A549 (cell line): ENCODE data around the gene KDM3A. TPM values are rescaled to one million over a fixed set of nuclear protein-coding genes. Genes with fewer than 3 reads are reported as not detected.
"Not testable (repeated sequence)": the region's sequence is repeated elsewhere in the genome, so short reads cannot be mapped to it uniquely, and the experiment has no call there.

Experiments used
- ATAC-seq, 2 experiments: fragments of 200-7000 bp in 1 of 2; fragments of >200 bp in 1 of 2; cut with Nextera tagmentation in 1 of 2; cut with Tn5 transposase in 1 of 2; 3 replicates each; pipeline versions ENCODE4 v1.8.0 to v1.9.1; 2018 to 2020; ENCODE audit warnings: mild to moderate bottlenecking in 1 of 2, moderate library complexity in 1 of 2
- CTCF ChIA-PET: fragments of 300-600 bp; sonication (Branson Sonifier 250); formaldehyde crosslinking; extraction: SDS; loops from one replicate; lab custom pipeline; 2021; ENCODE audit warnings: antibody characterized with exemption, inconsistent platforms; lab: Yijun Ruan, JAX
- POLR2A ChIA-PET: fragments of 350-600 bp; formaldehyde crosslinking; extraction: SDS; loops from one replicate; lab custom pipeline; 2021; ENCODE audit warnings: antibody characterized with exemption, inconsistent platforms; lab: Yijun Ruan, JAX
- DNase-seq, 2 experiments: peaks; one replicate each; pipeline versions ENCODE4 v3.0.0 to v3.0.0-alpha.2; 2011 to 2016; ENCODE audit warnings: low read depth in 1 of 2, low spot score in 1 of 2
- FAIRE-seq: peaks from 2 replicates; lab custom pipeline; 2011; peaks lifted over from hg19 to GRCh38; lab: Jason Lieb, UNC
- H3K27ac ChIP-seq, 2 experiments: fragments of >200 bp; sonication (Bioruptor Twin); formaldehyde crosslinking; 3 replicates each; pipeline ENCODE4 v1.5.1; 2016 to 2017
- H3K4me1 ChIP-seq: fragments of >200 bp; sonication (Bioruptor Twin); formaldehyde crosslinking; 3 replicates; pipeline ENCODE4 v1.6.1; 2016
- H3K4me2 ChIP-seq: fragments of >200 bp; sonication (Bioruptor Twin); formaldehyde crosslinking; 3 replicates; pipeline ENCODE4 v1.6.1; 2016
- H3K4me3 ChIP-seq: fragments of >200 bp; sonication (Bioruptor Twin); formaldehyde crosslinking; 3 replicates; pipeline ENCODE4 v1.5.1; 2016
- H3K9me3 ChIP-seq: fragments of >200 bp; sonication (Bioruptor Twin); formaldehyde crosslinking; 3 replicates; pipeline ENCODE4 v1.6.1; 2016
- CHD2 ChIP-seq: fragments of 150-350 bp; IDR thresholded peaks from 2 replicates; pipeline ENCODE4 v1.6.1; 2014; ENCODE audit warnings: low read length; ENCODE audit not compliant: partially characterized antibody
- EHMT2 ChIP-seq: fragments of 200-600 bp; sonication (generic); IDR thresholded peaks from 2 replicates; pipeline ENCODE4 v1.6.1; 2016; ENCODE audit warnings: antibody characterized with exemption, low read depth, mild to moderate bottlenecking, moderate library complexity
- ESRRA ChIP-seq: fragments of 150-350 bp; IDR thresholded peaks from 2 replicates; pipeline ENCODE4 v1.6.1; 2014; ENCODE audit warnings: mild to moderate bottlenecking, low read length, borderline replicate concordance
- FOSB ChIP-seq: fragments of 250-450 bp; sonication (Bioruptor Pico); IDR thresholded peaks from 2 replicates; pipeline ENCODE4 v1.5.0; 2020; ENCODE audit warnings: mild to moderate bottlenecking, moderate library complexity
- GATA3 ChIP-seq: IDR thresholded peaks from 2 replicates; pipeline ENCODE4 v1.6.1; 2012; ENCODE audit warnings: borderline replicate concordance
- HDAC2 ChIP-seq: fragments of 200-600 bp; sonication (generic); IDR thresholded peaks from 2 replicates; pipeline ENCODE4 v1.6.1; 2016
- HEYL ChIP-seq: fragments of 250-450 bp; sonication (Bioruptor Pico); IDR thresholded peaks from 2 replicates; pipeline ENCODE4 v1.8.0; 2021; ENCODE audit warnings: mild to moderate bottlenecking, moderate library complexity
- JUNB ChIP-seq: fragments of >200 bp; sonication (Bioruptor Twin); formaldehyde crosslinking; IDR thresholded peaks from 2 replicates; pipeline ENCODE4 v1.6.1; 2016
- KDM5A ChIP-seq: fragments of 200-600 bp; sonication (generic); IDR thresholded peaks from 2 replicates; pipeline ENCODE4 v1.6.1; 2016; ENCODE audit warnings: antibody characterized with exemption, mild to moderate bottlenecking
- MAZ ChIP-seq: fragments of 150-350 bp; IDR thresholded peaks from 2 replicates; pipeline ENCODE4 v1.6.1; 2014; ENCODE audit warnings: antibody characterized with exemption, low read depth, low read length, borderline replicate concordance
- MYC ChIP-seq: IDR thresholded peaks from 2 replicates; pipeline ENCODE4 v1.6.1; 2012; ENCODE audit warnings: mild to moderate bottlenecking, inconsistent platforms, low read length, improper control_type of control experiment, borderline replicate concordance
- NFE2L2 ChIP-seq: fragments of 150-350 bp; conservative IDR thresholded peaks from 2 replicates; pipeline ENCODE4 v1.6.1; 2014; ENCODE audit warnings: low read length
- NPAS2 ChIP-seq: fragments of 250-450 bp; sonication (Bioruptor Pico); IDR thresholded peaks from 2 replicates; pipeline ENCODE4 v1.8.0; 2022; ENCODE audit warnings: mild to moderate bottlenecking, moderate library complexity, borderline replicate concordance
- NR3C1 ChIP-seq: fragments of >200 bp; sonication (Bioruptor Twin); formaldehyde crosslinking; IDR thresholded peaks from 3 replicates; pipeline ENCODE4 v1.6.1; 2017
- PHF8 ChIP-seq: fragments of 200-600 bp; sonication (generic); IDR thresholded peaks from 2 replicates; pipeline ENCODE4 v1.6.1; 2016; ENCODE audit warnings: low read depth, mild to moderate bottlenecking, antibody characterized with exemption, moderate library complexity, borderline replicate concordance
- POLR2AphosphoS2 ChIP-seq: conservative IDR thresholded peaks from 2 replicates; pipeline ENCODE4 v1.6.1; 2012; ENCODE audit warnings: low read length, improper control_type of control experiment, inconsistent platforms
- RAD21 ChIP-seq, 2 experiments: fragments of >200 bp in 1 of 2; sonication (Bioruptor Twin) in 1 of 2; formaldehyde crosslinking in 1 of 2; IDR thresholded peaks in 1 of 2; conservative IDR thresholded peaks in 1 of 2; 2 replicates in 1 of 2; 3 replicates in 1 of 2; pipeline ENCODE4 v1.6.1; 2012 to 2018; ENCODE audit warnings: inconsistent platforms in 1 of 2
- RFX5 ChIP-seq: fragments of 450-650 bp; IDR thresholded peaks from 2 replicates; pipeline ENCODE4 v1.7.1; 2014; ENCODE audit warnings: antibody characterized with exemption, mild to moderate bottlenecking, moderate library complexity
- RNF2 ChIP-seq: fragments of 200-600 bp; sonication (generic); IDR thresholded peaks from 2 replicates; pipeline ENCODE4 v1.6.1; 2016; ENCODE audit warnings: low read depth, mild to moderate bottlenecking, antibody characterized with exemption, moderate library complexity, borderline replicate concordance
- SREBF2 ChIP-seq: fragments of 450-650 bp; IDR thresholded peaks from 2 replicates; pipeline ENCODE4 v1.6.1; 2014; ENCODE audit warnings: mild to moderate bottlenecking, moderate library complexity
- ZC3H11A ChIP-seq: fragments of 450-650 bp; IDR thresholded peaks from 2 replicates; pipeline ENCODE4 v1.6.1; 2014; ENCODE audit warnings: antibody characterized with exemption, mild to moderate bottlenecking
- ZNF302 ChIP-seq: fragments of 250-450 bp; sonication (Bioruptor Pico); IDR thresholded peaks from 2 replicates; pipeline ENCODE4 v1.9.0; 2021; ENCODE audit warnings: inconsistent platforms, mild to moderate bottlenecking, moderate library complexity
- ZSCAN20 ChIP-seq: fragments of 250-450 bp; sonication (Bioruptor Pico); IDR thresholded peaks from 2 replicates; pipeline ENCODE4 v1.8.0; 2022; ENCODE audit warnings: mild to moderate bottlenecking, moderate library complexity
- WGBS: methylation state at CpG from one replicate; pipeline ENCODE4 v1.1.6; 2017; ENCODE audit errors: missing lambda C conversion rate; 5-methylcytosine and 5-hydroxymethylcytosine counted together
- polyA plus RNA-seq, 4 experiments: library from polyadenylated mRNA; depleted of rRNA in 3 of 4; stranded (reverse); fragments of >200 nt; fragmentation: RNase III in 1 of 4; extraction: RNeasy Plus Mini Kit Qiagen cat#74134 plus additional on column Dnase treatment in 1 of 4; gene quantifications; 2 replicates in 3 of 4; 3 replicates in 1 of 4; pipeline ENCODE4 v1.2.3, GENCODE V29; 2011 to 2017
- TF ChIP-seq, protein P1 (sequence below): fragments of 250-450 bp; sonication (Bioruptor Pico); IDR thresholded peaks from 2 replicates; pipeline ENCODE4 v1.5.0; 2021; ENCODE audit warnings: mild to moderate bottlenecking, moderate library complexity, borderline replicate concordance
- TF ChIP-seq, protein P2 (sequence below): IDR thresholded peaks from 2 replicates; pipeline ENCODE4 v1.6.1; 2012

Gene KDM3A
- polyA plus RNA-seq, 2 of the 4 experiments (the other 2 are of a cell fraction) = 21.2 to 57.0 TPM

DNA sequence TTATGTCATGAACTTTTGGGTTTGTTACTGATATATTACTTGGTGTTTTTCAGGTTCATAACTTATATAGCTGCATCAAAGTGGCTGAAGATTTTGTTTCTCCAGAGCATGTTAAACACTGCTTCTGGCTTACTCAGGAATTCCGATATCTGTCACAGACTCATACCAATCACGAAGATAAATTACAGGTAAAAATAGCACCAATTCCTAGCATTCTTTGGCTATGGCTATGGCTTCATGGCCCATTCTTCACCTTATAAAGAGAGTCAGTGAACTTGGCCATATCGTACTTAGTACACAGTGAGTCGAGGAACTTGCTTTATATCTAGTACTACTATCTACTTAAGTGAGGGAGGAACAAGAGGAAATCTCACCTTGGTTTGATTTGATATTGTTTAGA is 49.9 kb downstream of the KDM3A start:
- no peaks in the 10 kb centered on the region for H3K9me3 ChIP-seq
- H3K4me2 ChIP-seq = no peak overlapping the region
- no peak overlapping the region for H3K27ac ChIP-seq
- FAIRE-seq (no peak), DNase-seq (no peak), ATAC-seq (no peak; a peak in 1 of 6 replicates)
- CTCF ChIA-PET = interaction anchor here (1.1 kb wide), 1 partner anchor 30 kb away, joined by 3 read pairs; no protein-coding TSS in a partner anchor
- H3K4me3 ChIP-seq = no peak overlapping the region
- TF ChIP-seq PHF8 = 0 out of 2 replicates have a peak, but pooled peaks have one; percentile 8
- TF ChIP-seq CHD2 = no peak
- POLR2A ChIA-PET = no interaction called here
- 82% methylated on average over 4 of the region's 4 CpGs for WGBS
- H3K4me1 ChIP-seq = no peaks in the 10 kb centered on the region

DNA sequence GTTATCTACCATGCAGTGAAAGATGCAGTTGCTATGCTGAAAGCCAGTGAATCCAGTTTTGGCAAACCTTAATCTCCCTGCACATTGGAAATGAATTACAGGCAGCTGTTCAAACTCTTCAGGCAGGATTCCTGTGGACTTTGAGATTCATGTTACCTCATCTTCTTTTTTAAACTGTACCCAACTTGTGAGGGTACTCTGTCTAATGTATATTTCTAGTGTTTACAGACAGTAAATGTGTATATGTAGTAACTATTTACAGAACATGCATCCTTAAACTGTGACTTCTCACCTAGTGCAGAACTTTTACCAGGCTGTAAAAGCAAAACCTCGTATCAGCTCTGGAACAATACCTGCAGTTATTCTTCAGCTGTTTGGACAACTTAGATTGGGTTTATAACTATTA is 50.9 kb downstream of the KDM3A start:
- WGBS = 84% methylated on average over 1 of the region's 1 CpG
- DNase-seq (no peak), ATAC-seq (no peak), FAIRE-seq (no peak)
- no peak for TF ChIP-seq ESRRA
- TF ChIP-seq CHD2 = no peak
- TF ChIP-seq NR3C1 = no peak
- no peak for TF ChIP-seq NPAS2 (CRISPR knock-in tag)
- TF ChIP-seq FOSB (CRISPR knock-in tag) = no peak
- TF ChIP-seq, protein P1, sequence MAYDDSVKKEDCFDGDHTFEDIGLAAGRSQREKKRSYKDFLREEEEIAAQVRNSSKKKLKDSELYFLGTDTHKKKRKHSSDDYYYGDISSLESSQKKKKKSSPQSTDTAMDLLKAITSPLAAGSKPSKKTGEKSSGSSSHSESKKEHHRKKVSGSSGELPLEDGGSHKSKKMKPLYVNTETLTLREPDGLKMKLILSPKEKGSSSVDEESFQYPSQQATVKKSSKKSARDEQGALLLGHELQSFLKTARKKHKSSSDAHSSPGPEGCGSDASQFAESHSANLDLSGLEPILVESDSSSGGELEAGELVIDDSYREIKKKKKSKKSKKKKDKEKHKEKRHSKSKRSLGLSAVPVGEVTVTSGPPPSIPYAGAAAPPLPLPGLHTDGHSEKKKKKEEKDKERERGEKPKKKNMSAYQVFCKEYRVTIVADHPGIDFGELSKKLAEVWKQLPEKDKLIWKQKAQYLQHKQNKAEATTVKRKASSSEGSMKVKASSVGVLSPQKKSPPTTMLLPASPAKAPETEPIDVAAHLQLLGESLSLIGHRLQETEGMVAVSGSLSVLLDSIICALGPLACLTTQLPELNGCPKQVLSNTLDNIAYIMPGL (CRISPR knock-in tag) = no peak
- TF ChIP-seq KDM5A = no peak
- TF ChIP-seq ZC3H11A = no peak
- no peak for TF ChIP-seq POLR2AphosphoS2
- no peak for TF ChIP-seq HEYL
- no peak for TF ChIP-seq SREBF2
- TF ChIP-seq RFX5 = no peak
- no peak for TF ChIP-seq ZSCAN20 (CRISPR knock-in tag)
- no peak for TF ChIP-seq HDAC2
- no peak for TF ChIP-seq JUNB
- no peak for TF ChIP-seq MYC
- ChIA-PET POLR2A (no interaction called here), CTCF (no interaction called here)
- no peaks in the 10 kb centered on the region for H3K9me3 ChIP-seq
- H3K4me2 ChIP-seq = no peak overlapping the region
- no peak overlapping the region for H3K4me3 ChIP-seq
- H3K4me1 ChIP-seq = no peaks in the 10 kb centered on the region
- H3K27ac ChIP-seq = no peak overlapping the region

DNA sequence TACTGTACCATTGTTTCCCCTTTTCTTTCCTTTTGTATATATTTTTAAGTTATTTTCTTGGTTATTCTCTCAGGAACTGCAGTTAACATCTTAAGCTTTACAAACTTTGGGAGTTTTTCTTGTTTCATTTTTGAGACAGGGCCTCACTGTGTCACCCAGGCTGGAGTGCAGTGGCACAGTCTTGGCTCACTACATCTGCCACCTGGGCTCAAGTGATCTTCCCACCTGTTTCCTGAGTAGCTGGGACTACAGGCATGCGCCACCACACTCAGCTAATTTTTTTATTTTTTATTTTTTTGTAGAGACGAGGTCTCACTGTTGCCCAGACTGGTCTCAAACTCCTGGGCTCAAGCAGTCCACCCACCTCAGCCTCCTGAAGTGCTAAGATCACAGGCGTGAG is 55.2 kb downstream of the KDM3A start:
- H3K4me2 ChIP-seq, H3K4me3 ChIP-seq, POLR2A ChIA-PET, DNase-seq, FAIRE-seq, H3K4me1 ChIP-seq, H3K27ac ChIP-seq, ATAC-seq: not testable (repeated sequence)
- CTCF ChIA-PET = interaction anchor here (0.6 to 1.2 kb wide), 3 partner anchors 17 to 191 kb away, joined by 3 read pairs; no protein-coding TSS in a partner anchor
- 97% methylated on average over 3 of the region's 3 CpGs for WGBS
- peaks cover 31% of the 10 kb centered on the region for H3K9me3 ChIP-seq

DNA sequence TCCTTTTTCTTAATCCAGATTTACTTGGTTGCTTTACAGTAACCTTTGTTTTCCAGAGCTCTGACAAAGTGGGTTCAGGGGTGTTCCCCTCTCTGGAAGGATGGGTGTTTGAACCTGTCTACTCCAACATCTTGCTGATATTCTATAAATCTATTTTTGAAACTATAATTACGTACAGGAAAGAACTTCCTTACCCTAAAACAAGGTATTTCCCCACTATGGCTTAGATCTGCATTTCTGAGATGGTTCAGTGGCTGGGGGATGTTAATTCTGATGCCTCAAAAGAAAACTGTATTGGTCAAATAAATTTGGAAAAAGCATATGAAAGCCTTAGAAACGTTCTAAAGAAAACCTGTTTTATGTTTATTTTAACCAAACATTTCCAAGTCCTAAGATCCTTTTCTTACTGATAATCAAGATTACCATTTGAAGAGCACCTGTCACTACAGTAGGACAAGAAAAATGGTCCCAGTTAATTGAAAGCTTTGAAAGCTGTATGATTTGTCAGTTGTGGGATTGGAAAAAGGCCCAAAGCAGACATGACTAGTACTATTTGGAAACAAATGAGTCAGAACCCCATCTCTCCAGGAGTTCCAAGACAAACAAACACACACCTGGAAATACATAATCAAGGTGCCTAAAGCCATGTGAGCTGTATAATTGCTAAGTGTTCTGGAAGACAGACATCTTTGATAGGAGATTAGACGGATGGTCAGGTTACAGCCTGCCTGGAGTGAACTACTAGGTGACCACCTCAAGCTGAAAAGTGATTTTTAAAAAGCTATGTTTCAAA is 57.5 kb downstream of the KDM3A start:
- CTCF ChIA-PET = interaction anchor here (0.9 to 1.0 kb wide), 2 partner anchors 10 to 20 kb away, joined by 3 read pairs; no protein-coding TSS in a partner anchor
- POLR2A ChIA-PET = interaction anchor here (0.6 to 1.4 kb wide), 2 partner anchors 42 to 58 kb away, joined by 3 read pairs; partner anchors contain the start of gene KDM3A
- no peak for DNase-seq
- no peak overlapping the region for H3K27ac ChIP-seq
- no peak overlapping the region for H3K4me2 ChIP-seq
- no peaks in the 10 kb centered on the region for H3K4me1 ChIP-seq
- peaks cover 31% of the 10 kb centered on the region for H3K9me3 ChIP-seq
- ATAC-seq = no peak
- FAIRE-seq = no peak
- 83% methylated on average over 3 of the region's 3 CpGs for WGBS
- H3K4me3 ChIP-seq = no peak overlapping the region
- TF ChIP-seq ZSCAN20 (CRISPR knock-in tag) (no peak), EHMT2 (no peak), SREBF2 (no peak), ZNF302 (no peak), POLR2AphosphoS2 (no peak), RNF2 (no peak), RAD21 (conservative IDR thresholded peaks at IDR 0.05 in 1 of 2, IDR thresholded peaks at IDR 0.05 in 1 of 2) (no peak), MAZ (no peak), JUNB (no peak), NFE2L2 (no peak), HEYL (no peak), GATA3 (no peak), PHF8 (no peak)
- TF ChIP-seq, protein P1 (CRISPR knock-in tag) = no peak
- TF ChIP-seq, protein P2, sequence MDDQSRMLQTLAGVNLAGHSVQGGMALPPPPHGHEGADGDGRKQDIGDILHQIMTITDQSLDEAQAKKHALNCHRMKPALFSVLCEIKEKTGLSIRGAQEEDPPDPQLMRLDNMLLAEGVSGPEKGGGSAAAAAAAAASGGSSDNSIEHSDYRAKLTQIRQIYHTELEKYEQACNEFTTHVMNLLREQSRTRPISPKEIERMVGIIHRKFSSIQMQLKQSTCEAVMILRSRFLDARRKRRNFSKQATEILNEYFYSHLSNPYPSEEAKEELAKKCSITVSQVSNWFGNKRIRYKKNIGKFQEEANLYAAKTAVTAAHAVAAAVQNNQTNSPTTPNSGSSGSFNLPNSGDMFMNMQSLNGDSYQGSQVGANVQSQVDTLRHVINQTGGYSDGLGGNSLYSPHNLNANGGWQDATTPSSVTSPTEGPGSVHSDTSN = no peak
